SH-SY5Y (cell line): ENCODE data around the gene CDKN2D.
A peak's percentile ranks its signal among the peaks of the same experiment; 100 is the strongest.

Experiments
- GATA2 ChIP-seq: IDR thresholded peaks from 2 replicates; pipeline ENCODE4 v1.6.1; 2011; ENCODE audit warnings: mild to moderate bottlenecking, low read depth, low read length
- GATA3 ChIP-seq: IDR thresholded peaks from 2 replicates; pipeline ENCODE4 v1.6.1; 2011; ENCODE audit warnings: low read depth, mild to moderate bottlenecking, low read length, moderate library complexity

CDKN2D gene

DNA sequence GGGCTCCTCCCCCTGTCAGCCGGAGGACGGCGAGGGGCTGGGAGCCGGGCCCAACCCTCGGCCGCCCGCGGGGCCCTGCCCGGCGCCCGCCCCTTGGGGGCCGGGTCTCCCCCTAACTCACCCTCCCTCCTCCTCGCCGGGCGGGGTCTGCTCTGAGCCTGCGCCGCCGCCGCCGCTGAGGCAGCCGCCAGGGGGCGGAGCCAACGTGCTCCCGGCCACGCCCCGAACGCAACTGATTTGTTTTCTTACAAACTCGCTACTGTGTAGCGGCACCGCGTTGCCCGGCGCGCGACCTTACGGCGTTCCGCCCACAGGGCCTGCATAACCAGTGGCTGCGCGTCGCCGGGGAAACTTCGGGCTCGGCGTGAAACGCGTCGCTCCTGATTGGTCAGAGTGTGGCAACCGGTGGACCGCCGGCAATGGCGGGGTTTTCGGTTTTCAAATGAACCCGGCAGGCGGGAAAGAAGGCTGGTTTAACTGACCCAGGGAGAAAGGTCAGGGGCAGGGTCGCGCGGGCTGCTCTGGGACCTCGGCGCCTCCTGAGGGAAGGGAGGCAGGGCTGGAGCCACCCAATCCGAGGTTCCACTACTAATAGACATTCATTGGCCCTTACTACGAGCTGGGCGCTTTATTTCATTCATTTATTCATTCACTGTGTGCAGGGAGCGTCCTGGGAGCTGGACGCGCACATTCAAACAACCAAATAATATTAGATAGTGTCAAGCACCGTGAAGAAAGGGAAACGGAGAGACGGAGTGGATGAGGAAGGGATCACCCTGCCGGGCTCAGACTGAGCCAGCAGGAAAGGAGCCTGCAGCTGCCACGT lies at the start of gene CDKN2D:
CDKN2D (minus strand) TSS at position 154 of the 826 bp plus-strand sequence. CDS start 326 bp downstream, outside the sequence.
- TF ChIP-seq GATA2 (no peak), GATA3 (no peak)

DNA sequence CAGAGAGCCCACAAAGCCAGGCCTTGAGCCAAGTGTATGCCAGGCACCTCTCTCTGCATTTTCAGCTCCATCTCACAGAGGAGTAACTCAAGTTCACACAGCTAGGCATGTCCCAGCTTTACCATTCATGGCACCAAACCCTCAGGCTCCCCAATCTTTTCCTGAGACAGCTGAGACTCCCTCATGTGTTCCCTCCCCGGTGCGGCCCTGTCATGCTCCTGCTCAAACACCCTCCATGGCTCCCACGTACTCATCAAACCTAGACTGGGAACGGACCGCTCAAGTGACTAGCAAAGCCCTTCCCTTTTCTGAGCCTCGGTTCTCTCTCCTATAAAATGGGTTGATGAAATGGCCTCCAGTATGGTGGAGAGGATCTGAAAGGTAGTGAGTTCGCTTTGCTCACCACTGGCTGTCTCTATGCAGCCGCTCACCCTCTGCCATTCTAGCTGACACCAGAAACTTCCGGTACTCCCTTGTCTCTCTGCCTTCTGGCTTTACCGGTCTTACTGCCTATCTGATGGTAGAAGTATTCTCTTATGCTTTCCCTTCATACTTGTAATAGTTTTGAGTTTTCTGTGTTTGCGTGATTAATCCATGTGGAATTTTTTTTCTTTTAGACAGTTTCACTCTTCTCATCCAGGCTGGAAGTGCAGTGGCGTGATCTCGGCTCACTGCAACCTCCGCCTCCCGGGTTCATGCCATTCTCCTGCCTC lies 48.8 kb upstream of the CDKN2D start:
- no peak for TF ChIP-seq GATA3
- TF ChIP-seq GATA2 = no peak

DNA sequence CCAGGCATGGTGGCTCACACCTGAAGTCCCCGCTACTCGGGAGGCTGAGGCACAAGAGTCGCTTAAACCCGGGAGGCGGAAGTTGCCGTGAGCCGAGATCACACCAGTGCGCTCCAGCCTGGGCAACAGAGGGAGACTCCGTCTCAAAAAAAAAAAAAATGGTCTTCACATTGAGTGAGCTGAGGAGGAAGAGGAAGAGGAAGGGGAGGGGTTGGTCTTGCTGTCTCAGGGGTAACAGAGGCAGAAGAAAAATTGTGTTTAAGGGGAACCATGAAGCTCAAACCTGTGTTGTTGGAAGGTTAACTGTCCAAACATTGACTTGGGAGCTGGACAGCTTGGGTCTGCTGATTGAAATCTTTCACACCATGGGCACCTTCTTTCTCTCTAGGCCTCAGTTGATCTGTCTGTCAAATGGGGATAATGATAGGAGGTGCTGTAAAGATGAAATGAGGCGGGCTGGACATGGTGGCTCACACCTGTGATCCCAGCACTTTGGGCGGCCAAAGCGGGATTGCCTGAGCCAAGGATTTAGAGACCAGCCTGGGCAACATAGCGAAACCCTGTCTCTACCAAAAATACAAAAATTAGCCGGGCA lies 46.7 kb upstream of the CDKN2D start:
- TF ChIP-seq GATA2 (no peak), GATA3 (no peak)

DNA sequence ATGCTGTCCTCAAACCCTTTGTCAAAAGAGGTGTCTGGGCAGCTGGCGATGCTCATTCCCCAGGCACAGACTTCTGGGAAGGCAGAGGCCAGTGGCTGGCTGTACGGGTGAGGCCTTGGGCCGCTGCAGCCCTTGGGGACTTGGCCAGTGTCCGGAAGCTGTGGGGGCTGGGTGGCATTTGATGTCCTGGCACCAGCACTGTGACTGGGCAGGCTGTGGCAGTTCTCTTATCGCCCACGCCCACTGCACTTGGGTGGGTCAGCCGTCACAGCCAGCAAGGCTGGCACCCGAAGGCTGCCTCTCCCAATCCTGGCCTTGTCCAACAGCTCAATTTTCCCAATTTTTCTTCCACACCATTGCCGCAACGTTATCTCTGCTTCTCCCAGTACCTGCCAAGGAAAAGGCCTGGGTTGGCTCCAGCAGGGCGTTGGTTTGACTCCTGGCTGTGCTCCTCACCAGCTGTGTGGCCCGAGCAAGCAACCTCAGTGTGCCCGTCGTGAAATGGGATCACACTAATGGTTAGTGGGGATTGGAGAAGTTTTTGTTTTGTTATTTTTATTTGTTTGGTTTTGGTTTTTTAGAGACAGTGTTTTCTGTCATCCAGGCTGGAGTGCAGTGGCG lies 43.8 kb upstream of the CDKN2D start:
- TF ChIP-seq GATA3 = no peak
- no peak for TF ChIP-seq GATA2

DNA sequence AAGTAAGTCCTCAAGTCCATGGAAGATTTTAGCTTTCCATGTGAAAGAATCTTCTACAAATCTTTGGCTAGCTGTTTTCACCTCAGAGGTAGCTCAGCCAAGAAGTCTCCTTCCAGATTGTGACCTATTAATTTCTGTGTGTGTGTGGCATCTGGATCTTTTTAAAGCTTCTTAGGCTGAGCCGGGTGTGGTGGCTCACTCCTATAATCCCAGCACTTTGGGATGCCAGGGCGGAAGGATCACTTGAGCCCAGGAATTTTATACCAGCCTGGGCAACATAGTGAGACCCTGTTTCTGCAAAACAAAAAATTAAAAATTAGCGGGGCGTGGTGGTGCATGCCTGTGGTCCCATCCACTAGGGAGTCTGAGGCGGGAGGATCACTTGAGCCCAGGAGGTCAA lies 43.1 kb upstream of the CDKN2D start:
- no peak for TF ChIP-seq GATA2
- TF ChIP-seq GATA3 = no peak

DNA sequence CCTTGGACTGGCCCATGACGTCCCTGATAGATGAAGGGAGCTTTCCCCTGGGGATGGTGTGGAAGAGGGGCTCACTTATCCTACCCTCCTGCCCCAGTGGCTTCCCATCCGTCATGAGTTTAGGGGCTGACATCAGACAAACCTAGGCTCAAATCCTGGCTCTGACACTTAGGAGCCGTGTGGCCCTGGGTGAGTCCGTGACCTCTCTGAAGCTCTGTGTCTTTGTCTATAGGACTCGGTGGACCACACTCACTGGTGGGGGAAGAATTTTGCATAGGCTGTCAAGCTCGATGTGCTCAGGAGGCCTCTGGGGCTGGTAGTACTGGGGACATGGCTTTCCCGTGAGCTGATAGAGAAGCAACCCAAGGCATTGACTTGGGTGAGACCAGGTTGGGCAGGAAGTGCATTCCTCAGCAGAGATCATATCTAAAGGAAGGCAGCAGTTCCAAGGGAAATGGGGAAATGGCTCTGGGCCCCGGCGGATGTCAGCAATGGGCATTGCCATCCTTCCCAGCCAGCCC lies 35.7 kb upstream of the CDKN2D start:
- no peak for TF ChIP-seq GATA2
- TF ChIP-seq GATA3 = no peak

DNA sequence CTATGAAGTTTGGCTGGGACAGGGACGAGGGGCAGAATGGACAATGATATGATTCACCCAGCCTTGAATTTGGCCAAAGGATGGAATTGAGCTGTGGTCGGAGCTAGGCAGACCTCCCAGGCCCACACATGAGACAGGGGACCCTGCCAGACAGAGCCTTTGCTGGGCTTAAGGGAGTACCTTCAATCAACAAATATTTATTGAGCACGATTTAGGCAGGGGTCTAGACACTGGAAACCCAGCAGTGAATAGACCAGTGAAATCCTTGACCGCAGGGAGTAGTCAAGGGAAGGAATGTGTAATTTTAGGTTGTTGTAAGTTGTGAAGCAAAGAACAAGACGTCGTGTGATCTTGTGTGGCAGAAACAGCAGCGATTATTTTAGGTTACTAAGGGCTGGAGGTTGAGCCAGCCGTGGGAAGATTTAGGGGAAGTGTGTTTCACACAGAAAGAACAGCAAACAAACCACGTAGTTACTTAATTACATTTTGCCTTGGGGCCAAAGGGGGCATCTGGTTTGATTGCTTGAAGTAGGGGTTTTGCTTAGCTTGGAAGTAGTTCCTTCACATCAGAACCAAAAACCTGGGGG lies 35.2 kb upstream of the CDKN2D start:
- TF ChIP-seq GATA3 = no peak
- TF ChIP-seq GATA2 = no peak

DNA sequence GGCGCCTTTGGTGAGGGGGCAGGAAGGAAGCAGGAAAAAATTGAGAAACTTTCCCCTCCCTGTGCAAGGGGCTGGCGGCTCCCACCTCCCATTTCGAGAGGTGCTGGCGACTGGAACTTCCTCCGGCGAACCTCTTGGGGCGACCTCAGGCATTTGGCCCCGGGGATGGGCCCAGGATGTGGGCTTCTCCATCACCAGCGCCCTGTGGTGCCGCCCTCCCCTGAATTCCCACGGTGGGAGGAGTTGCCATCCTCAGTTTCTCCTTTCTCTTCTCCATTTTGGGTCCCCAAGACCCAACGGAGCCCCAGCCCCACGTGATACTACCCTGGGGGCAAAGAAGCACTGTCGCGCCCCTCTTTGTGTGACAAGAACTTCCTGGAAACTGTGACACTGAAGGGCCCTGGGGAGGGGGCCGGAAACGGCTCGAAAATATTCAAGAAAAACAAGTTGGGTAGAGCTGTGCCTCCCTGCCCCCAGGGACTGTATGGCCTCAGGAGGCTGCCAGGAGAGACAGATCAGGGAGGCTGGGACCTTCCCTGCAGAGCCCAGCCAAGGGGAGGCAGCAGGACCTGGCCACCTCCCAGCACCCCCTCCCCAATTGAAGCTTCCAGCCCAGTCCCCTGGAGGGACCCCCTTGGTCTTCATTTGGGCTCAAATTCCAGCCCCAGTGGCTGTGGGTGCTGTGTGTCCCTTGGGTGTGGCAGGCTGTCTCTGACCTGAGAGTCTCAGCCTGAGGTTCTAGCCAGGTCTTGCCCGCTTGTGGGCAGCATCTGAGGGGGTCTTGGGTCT lies 34.5 kb upstream of the CDKN2D start:
- TF ChIP-seq GATA3 = no peak
- no peak for TF ChIP-seq GATA2

DNA sequence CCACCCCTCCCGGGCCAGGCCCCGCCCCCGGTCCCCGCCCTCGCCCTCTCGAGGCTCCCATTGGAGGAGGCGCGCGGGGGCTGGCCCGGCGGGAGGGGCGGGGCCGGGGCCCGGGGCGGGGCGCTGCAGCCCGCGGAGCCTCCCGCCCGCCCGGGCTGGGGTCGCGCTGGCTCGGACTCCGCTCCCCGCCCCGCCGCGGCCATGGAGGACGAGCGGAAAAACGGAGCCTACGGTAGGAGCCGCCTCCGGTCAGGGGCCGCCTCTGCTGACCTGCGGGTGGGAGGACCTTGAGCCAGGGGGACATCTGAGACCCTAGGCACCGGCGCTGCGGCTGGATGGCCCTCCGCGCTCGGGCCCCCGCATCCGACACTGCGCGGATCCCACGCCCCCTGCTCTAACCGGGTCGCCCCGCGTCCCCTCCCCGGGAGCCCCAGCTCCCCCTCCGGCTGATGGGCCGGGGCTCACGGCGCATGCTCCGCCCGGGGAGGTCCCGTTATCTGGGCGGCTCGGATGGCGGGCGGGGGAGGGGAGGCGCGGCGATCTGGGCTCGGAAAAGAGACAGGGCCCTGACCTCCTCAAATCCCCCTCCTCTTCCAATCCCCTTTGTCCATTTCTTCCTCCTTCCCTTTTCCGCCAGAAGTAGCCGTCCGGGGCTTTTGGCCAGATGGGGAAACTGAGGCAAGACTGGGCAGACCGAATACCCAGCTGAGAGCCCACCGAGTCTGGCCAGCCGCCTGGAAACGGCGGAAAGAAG lies 33.7 kb upstream of the CDKN2D start:
- TF ChIP-seq GATA2 (0 out of 2 replicates have a peak, but pooled peaks have one; percentile 5), GATA3 (no peak)

DNA sequence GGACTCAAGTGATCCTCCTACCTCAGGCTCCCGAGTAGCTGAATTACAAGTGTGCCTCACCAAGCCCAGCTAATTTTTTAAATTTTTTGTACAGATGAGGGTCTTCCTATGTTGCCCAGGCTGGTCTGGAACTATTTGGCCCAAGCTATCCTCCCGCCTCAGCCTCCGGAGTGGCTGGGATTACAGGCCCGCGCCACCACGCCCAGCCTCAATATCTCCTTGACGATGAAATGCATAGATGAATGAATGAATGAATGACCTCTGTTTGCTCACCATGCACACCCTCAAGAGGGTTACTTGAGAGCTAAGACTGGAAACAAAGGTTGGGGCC lies 33.2 kb upstream of the CDKN2D start:
- TF ChIP-seq GATA3 (no peak), GATA2 (no peak)

DNA sequence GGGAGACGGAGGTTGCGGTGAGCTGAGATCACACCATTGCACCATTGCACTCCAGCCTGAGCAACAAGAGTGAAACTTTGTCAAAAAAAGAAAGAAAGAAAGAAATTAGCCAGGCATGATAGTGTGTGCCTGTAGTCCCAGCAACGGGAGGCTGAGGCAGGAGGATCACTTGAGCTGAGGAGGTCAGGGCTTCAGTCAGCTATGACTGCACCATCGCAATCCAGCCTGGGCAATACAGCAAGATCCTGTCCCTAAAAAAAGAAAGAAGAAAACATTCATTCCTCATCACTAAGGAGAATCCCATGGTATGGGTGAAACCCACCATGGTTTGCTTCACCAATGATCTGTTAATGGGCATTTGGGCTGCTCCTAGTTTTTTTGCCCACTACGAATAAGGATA lies 31.4 kb upstream of the CDKN2D start:
- TF ChIP-seq GATA2 (no peak), GATA3 (no peak)

DNA sequence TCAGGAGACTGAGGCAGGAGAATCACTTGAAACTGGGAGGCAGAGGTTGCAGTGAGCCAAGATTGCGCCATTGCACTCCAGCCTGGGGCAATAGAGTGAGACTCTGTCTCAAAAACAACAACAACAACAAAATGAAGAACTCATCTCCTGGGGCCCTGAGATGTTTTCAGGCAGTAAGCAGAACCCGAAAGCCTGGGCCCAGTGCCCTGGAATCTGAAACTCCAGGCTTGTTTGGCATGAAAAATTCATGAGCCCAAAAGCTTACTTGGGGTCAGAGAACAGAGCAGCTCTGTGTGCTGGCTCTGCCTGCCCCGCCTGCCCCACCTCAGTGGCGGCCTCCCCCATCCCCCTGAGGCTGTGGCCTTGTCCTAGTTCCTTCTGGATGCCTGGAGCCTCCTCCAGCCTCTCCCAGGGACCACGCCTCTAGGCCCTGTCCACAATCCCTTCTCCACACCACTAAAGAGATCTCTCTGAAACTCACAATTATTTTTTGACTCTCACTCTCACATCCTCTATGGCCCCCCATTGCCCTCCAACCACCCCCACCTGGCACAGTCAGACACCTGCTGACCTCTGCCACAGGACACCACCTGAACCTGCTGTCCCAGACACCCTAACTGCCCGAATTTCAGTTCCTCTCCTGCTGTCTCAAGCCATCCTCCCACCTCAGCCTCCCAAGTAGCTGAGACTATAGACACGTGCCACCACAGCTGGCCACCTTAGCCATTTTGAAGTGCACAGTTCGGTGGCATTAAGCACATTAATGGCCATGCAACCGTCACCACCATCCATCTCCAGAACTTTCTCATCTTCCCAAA lies 25.2 kb upstream of the CDKN2D start:
- TF ChIP-seq GATA3 (no peak), GATA2 (no peak)
